ENCODE measurements around the gene PARD6A.
"Not testable (repeated sequence)": the region's sequence is repeated elsewhere in the genome, so short reads cannot be mapped to it uniquely, and the experiment has no call there.

The PARD6A gene

DNA sequence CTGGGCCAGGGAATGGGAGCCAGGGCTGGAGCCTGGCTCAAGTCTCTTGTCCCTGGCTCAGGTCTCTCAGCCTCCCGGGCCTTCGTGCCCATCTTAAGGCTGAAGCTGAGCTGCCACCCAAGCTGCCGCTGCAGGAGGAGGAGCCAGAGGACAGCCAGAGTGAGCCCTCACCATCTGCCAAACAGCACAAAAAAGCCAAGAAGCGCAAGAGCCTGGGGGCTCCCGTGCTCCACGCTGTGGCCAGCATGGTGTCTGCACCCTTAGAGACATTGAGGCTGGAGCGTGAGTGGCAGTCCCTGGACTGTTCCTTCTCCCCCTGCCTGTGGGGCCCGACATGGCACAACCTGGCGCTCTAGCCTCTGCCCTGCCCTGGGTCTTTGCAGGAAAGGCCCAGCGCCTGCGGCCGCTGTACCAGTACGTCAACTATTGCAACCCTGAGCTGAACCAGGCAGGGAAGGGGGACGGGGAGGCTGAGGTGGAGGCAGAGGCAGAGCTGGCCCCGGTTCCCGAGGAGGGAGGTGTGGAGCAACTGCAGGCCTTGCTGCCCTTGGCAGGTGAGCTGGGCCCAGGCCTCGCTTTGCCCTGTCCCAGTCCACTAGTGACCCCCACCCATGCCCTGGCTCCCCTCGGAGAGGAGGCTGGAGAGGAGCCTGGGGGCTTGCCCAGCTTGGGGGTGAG, 7.2 kb downstream of the PARD6A start:
- DNase-seq = peak; percentile 81

DNA sequence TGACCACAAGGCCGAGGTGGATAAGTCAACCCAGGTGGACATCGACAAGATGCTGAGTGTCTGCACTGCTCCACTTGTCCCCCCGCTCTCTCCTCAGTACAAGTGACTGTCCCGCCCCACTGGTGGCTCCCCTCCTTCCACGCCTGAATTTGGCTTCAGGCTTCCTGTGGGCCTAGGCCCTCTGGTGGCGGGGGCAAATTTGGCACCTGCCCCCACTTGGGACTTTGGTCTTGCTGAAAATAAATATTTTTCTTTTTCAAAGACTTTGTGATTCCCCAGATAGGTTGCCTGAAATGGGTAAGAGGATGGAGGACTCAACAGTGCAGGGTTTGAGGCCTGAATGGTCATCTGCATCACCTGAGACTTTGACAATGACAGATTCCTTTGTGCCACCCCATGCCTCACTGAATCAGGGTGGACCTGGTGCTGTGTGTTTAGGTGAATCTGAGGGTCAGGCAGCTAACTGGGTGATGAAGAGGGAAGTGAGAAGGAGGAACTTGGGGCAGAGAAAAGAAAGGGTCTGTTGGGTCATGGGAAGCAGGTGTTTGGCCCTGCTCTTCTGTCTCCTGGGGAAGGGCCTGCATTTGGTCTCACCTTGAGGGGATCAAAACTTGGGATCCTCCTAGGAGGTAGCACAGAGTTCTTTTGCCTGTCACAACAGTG, 7.9 kb downstream of the PARD6A start:
- DNase-seq = no peak

DNA sequence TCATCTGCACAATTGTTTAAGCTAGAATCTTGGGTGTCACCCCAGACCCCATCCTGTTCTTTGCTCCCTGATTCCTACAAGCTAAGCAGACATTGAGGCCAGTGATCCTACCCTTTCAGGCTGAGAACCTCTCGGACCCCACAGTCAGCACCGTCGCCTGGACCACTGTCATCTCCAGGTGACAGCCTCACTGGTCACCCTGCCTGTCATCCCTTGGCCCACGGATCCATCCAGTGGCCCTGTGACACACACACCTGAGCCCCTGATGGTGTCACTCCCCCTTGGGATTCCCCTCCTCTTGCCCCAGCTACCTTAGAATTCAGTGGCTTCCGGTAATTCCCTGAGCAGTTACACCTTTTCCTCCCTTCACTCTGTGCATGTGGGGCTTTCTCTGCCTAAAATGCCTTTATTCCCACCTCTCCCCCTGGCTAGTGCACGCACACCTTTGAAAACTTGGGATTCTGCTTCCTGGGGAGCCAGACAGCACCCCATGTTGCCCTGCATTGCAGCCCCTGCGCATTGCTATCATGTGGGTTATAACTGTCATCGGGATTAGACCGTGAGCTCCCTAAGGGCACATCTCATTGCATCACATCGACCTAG, 8.8 kb downstream of the PARD6A start:
- no peak for DNase-seq

DNA sequence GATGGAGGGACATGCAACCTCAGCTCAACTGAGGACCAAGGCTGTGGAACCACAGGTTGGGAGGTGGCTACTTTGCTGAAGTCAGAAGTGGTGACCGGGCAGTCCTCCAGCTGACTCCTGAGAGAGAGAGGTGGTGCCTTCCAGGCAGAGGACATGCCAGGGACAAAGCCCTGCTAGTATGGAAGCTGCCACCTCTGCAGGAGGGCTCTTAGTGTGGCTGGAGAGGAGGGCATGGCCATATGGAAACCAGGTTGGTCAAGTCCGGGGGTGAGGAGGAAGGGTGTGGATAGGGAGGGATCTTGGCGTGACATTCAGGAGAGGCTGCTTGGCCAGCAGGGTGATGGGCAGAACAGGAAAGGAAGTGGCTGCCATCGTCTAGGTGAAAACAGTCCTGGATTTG, 11.5 kb downstream of the PARD6A start:
- no peak for DNase-seq

DNA sequence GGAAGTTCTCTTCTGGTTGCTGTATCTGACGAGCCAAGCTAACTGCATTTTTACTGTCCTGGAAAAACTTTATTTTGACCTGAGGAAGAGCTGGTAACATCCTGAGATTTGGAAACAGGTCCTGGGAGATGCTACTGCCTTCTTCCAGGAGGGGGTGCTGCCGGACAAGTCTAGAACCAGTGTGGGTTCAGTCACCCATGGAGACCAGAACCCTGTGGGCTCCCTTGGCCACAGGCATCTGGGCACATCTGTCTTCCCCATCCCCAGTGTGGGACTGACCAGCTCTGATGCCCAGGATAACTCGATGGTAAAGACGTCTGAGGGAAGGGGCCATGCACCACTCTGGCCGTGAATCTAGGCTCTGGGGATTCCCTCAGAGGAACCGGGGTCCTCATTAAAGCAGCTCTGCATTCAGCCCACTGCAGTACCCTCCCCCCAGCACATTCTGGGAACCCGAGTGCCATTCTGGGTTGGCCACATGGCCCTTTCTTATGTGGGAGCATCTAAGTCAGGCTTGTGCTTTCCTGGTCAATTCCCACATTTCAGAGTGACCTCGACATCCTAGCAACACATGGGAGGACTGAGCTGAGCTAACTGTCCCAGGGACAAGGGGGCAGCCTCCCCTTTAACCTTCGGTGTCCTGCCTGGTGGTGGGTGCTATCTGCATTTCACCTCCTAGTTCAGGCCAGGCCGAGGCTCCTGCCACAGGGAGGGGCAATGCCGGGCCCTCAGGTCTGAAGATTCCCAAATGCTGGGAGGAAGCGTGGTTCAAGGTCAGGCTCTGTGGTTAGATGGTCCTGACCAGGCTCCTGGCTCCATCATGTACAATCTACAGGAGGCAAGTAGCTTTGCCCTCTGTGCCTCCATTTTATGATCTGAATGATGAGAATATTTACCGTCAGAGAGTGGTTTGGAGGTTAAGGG, 12.2 kb downstream of the PARD6A start:
- peak; percentile 12 for DNase-seq

DNA sequence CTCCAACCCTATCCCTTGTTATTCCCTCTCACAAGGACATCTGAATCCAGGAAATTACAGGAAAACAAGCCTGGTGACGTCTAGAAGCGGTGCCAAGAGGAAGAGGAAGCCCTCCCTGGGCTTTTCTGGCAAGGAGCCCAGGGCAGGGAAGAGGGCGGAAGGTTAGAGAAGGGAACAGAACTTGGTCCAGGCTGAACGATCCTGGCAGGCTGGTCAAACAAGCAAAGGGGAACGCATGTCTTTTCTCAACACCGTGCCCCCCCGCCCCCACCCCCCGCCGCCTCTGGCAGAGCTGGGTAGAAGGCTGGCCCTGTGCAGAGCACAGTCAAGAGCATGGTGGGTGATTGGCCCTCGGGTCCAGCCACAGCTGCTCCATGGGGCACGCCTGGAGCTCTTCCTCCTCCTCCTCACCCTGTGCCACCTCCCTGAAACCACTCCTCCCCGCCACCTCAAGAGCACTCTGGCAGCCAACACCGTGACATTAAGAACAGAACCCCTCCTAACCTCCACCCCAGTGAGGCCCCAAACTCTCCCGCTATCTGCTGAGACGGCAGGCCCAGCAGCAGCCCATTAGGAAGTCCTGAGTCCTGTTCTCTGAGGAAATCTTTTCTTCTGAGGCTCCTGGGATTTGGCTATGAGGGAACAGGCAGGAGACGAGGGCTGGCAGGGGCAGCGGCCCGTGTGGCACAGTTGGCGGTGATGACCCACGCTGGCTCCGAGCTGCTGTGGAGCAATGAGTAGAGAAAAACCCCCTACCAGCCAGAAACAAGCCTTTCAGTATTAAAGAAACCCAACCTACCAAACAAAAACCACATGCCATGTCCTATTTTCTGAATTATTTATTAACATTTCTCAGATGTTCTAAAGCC, 13.2 kb downstream of the PARD6A start:
- DNase-seq = peak; percentile 3

DNA sequence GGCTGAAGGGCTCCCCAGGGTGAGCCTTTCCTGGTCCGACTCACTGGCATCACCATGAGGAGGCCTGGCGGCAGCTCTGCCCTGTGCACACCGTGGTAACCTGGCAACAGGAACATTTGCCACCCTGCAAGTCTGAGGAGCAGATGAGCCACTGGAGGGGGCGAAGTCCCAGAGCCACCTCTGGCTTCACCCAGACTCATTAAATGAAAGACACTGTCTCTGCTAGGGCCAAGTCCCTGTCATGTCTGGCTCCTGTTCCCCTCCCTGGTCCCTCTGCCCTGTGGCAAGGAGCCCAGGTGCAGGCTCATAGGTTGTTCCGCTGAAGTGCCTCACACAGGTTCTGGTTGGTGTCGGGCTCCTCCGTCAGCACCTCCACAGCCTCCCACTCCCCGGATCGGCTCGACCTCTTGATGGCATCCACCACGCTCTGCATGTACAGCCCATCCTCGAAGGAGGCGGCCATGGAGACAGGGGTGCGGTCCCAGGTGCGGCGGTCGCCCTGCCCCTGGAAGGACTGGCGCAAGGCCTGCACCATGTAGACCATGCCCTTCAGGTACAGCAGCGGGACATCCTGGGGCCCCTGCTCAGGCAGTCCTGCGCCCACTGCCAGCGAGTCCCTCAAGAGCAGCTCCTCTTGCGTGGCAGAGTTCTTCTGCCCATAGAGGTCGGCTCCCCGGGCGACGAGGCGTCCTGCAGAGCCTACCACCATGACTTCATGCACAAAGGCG, 14.3 kb downstream of the PARD6A start:
- DNase-seq = no peak

DNA sequence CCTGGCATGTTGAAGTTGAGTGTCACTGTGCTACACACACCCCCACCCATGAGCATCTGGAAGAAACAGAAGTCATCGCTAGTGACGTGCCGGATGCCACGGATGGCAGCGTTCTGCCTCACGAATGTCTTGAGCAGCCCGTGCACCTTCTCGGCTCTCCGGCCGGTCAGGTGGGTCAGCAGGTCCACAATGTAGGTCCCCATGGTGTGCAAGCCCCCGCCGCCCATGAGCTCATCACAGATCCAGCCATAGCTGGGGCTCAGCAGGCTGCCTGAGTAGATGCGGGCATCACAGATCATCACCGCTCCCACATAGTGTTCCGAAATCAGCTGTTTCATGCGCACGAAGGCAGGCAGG, 14.8 kb downstream of the PARD6A start:
- no peak for DNase-seq

DNA sequence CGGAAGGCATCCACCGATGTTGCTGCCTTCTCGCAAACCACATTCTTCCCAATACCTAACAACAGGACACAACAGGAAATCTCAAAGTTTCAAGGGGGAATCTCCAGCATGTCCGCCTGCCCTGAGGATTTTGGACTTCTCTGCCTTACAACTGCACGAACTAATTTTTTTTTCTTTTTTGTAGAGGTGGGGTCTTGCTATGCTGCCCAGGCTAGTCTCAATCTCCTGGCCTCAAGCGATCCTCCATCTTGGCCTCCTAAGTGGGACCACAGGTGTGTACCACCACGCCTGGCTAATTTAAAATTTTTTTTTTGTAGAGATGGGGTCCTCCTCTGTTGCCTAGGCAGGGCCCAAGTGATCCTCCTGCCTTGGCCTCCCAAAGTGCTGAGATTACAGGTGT, 15.2 kb downstream of the PARD6A start:
- no peak for DNase-seq

DNA sequence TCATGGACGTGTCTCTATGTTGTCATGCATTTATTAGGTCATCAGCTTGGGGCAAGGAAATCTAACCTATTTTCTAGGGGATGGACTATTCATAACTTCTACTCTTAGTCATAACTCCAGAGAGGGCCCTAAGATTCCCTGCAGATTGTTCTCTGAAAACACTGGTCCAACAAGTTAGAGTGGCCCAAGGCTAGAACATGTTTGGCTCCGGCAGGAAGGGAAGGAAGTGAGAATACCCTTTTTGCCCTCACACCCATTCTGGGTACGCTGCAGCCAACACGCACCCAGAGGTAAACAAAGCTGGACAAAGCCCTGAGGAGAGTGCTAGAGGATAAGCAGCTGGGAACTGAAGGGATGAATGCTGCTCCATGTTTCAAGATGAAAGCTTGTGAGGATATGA, 15.8 kb downstream of the PARD6A start:
- no peak for DNase-seq

DNA sequence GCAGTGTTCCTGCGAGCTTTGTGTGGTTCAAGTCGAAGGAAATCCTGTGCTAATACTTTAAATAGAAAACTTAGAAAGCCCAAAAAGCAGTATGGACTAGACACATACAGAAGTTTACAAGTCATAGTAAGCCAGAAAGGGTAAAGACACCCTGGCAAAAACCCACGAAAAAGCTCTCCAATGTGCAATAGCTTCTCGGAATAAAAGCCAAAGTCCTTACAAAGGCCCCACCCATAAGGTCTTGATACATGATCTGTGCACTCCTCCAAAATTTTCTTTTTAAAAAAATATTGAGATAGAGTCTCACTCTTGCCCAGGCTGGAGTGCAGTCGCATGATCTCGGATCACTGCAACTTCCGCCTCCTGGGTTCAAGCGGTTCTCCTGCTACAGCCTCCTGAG, 16.2 kb downstream of the PARD6A start:
- no peak for DNase-seq

DNA sequence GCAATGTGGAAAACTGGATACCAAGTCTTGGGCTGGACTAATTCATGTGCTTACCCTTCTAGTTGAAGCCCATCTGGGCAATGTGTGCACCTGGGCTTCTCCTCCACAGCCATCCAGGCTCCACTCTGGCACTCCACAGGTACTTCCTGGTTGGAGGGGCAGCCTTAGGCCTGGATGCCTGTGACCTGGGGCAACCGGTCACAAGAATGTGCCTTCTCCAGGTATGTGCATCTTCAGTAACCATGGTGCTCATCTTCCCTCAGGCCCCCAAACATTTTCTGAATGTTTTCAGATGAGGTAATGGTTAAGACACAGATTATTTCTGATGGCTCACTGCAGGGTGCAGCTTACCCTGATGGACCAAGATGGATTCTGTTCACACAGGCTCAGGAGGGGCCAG, 17.0 kb downstream of the PARD6A start:
- no peak for DNase-seq

DNA sequence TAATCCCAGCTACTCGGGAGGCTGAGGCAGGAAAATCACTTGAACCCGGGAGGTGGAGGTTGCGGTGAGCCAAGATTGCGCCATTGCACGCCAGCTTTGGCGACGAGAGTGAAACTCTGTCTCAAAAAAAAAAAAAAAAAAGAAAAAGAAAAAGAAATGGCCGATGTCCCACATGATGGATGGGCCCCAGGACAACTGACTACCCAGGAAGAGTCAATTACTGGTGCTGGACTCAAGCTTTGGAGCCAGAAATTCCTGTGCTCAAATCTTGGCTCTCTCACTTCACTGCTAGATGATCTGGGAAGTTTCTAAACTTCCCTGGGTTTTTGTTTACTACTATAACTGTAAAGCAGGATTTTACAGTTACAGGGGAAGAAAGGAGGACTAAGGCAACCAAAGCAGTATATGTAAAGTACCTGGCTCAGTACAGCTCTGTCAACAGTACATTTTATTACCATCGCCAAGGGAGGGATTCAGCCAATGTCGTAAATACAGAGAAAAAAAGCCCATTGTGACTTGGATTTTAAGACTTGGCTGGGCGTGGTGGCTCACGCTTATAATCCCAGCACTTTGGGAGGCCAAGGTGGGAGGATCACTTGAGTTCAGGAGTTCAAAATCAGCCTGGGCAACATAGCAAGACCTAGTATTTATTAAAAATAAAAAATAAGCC, 17.7 kb downstream of the PARD6A start:
- no peak for DNase-seq

DNA sequence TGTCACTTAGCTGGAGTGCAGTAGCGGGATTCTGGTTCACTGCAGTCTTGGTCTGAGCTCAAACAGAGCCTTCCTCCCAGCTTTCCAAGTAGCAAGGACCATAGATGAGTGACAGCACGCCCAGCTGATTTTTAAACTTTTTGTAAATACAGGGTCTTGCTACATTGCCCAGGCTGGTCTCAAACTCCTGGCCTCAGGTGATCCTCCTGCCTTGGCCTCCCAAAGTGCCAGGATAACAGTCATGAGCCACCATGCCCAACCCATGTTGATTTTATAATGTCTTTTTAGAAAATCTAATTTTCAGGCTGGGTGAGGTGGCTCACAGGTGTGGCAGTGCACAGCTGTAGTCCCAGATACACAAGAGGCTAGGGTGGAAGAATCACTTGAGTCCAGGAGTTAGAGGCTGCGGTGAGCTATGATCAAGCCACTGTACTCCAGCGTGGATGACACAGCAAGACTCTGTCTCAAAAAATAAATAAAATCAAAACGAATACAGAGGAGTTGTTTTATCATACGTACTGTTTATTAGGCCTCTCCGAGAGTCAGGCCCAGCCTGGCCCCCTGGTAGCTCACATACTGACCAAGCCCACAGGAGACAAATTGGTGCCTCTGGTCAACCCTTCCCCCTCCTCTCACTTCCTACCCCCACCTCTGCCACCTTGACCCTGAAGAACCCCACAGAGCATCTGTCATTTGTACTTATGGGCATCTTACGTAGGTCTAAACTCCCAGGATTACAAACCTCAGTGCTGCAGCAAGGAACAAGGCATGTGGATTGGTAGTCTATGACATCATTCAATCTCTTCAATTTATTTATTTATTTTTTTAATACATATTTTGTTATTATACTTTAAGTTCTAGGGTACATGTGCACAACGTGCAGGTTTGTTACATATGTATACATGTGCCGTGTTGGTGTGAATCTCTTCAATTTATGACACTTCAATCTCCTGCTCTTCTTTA, 19.5 kb downstream of the PARD6A start:
- DNase-seq = no peak

DNA sequence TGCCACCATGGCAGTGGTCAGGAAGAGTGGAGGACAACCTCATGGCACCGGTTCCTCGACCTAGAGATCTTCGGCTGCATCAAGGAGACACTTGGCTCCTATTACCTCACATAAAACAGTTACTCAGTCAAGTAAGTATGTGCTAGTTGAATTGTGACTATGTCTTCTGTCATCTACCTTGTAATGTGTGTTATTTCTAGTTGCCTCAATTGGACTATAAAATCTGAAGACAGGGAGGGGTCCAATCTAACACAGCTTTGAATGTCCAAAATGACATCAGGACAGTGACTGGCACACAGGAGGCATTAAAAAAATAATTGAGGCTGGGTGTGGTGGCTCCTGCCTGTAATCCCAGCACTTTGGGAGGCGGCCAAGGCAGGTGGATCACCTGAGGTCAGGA, 23.0 kb downstream of the PARD6A start:
- DNase-seq = no peak

DNA sequence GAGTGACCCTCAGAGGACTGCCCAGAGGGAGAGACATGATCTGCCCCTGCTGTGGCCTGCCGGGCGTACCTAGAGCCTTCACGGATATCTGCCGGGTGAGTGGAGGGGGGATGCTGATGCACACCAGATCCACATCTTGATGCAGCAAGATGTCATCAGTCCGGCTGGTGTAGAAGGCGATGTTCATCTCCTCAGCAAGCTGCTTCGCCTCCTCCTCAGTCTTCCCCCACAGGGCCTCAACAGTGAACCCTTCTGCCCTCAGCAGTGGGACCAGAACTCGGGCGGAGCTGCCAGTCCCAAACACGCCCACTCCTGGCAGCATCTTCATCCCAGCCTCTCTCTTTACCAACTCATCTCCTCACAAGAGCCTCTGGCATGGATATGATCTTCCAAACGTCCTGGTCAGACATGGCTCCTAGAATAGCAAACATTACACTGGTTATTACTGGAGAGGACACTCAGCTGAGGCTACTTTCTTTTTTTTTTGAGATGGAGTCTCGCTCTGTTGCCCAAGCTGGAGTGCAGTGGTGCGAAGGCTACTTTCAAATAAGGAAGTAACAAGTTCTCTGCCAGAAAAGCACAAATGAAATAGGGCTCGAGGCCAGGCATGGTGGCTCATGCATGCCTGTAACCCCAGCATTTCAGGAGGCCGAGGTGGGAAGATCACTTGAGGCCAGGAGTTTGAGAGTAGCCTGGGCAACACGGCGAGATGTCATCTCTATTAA, 24.8 kb downstream of the PARD6A start:
- no peak for DNase-seq

DNA sequence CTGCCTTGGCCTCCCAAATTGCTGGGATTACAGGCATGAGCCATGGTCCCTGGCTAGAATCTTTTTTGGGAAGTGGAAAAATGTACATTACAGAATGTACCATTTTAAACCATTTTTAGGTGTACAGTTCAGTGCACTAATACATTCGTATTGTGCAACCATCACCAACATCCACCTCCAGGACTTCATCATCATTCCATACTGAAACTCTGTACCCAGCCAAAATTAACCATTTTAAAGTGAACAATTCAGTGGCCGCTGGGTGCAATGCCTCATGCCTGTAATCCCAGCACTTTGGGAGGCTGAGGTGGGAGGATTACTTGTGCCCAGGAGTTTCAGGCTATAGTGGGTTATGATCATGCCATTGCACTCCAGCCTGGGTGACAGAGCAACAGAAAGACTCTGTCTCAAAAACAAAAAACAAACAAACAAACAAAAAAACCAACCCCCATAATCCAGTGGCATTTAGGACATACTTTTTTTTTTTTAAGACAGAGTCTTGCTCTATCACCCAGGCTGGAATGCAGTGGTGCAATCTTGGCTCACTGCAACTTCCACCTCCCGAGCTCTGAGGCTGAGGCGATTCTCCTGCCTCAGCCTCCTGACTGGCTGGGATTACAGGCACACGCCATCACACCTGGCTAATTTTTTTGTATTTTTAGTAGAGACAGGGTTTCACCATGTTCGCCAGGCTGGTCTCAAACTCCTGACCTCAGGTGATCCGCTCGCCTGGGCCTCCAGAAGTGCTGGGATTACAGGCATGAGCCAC, 32.9 kb downstream of the PARD6A start:
- DNase-seq = not testable (repeated sequence)

DNA sequence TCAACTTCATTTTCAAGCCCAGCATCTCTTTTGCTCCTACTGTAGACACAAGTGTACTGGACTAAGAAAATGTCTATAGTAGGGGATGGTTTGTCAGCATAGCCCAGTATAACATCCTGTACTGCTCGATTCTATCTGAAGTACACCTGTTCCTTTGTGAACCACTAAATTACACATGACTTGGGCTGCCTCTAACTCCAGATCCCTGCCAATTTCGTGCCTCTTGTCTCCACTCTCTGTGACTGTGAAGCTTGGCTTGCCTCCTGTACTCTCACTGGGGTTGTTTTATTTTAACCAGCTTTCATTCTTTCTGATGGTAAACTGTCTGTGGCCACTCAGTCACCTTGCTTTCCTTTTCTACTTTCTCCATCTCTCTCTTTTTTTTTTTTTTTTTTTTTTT, 33.9 kb downstream of the PARD6A start:
- DNase-seq = no peak

Data from SHP77 treated with DMSO at 0.1 percent for 48 hours (cell line).